Epithelial cell of proximal tubule (primary cell): ENCODE data around the gene POU2AF1. TPM values are rescaled to one million over a fixed set of nuclear protein-coding genes. Genes with fewer than 3 reads are reported as not detected.

Experiments
- DNase-seq: peaks from one replicate; pipeline ENCODE4 v3.0.0-alpha.2; 2011; ENCODE audit warnings: low read depth
- H3K4me3 ChIP-seq: 2 replicates; pipeline ENCODE4 v1.5.1; 2011; ENCODE audit warnings: low read depth, mild to moderate bottlenecking, low read length
- total RNA-seq: library from RNA; depleted of rRNA; stranded (reverse); fragments of >200 nt; gene quantifications from 2 replicates; pipeline ENCODE4 v1.2.3, GENCODE V29; 2015
- TF ChIP-seq, protein P1 (sequence below): conservative IDR thresholded peaks from 2 replicates; pipeline ENCODE4 v1.5.1; 2012; ENCODE audit warnings: low read depth, mild to moderate bottlenecking, low read length

Gene POU2AF1
- total RNA-seq, 1 donor from 2014 or later: not detected

DNA sequence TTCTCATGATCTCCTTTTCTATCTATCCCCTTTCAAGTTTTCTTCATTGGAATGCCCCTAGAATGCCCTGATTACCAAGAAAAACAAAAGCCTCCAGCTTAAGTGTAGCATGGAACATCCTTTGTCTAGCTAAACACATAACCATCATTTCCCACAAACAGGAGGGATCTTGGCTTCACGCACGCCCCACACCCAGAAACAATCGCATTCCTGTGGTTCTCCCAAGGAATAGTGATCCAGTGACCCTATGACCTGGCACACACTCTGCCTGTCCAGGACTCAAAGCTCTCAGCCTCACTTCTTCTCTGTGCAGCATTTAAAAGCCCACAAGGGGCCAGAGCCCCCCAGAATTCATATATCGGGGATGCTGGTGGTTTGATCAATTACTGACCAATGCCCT lies 9.3 kb upstream of the POU2AF1 start:
- H3K4me3 ChIP-seq: no peak overlapping the region
- TF ChIP-seq, protein P1, sequence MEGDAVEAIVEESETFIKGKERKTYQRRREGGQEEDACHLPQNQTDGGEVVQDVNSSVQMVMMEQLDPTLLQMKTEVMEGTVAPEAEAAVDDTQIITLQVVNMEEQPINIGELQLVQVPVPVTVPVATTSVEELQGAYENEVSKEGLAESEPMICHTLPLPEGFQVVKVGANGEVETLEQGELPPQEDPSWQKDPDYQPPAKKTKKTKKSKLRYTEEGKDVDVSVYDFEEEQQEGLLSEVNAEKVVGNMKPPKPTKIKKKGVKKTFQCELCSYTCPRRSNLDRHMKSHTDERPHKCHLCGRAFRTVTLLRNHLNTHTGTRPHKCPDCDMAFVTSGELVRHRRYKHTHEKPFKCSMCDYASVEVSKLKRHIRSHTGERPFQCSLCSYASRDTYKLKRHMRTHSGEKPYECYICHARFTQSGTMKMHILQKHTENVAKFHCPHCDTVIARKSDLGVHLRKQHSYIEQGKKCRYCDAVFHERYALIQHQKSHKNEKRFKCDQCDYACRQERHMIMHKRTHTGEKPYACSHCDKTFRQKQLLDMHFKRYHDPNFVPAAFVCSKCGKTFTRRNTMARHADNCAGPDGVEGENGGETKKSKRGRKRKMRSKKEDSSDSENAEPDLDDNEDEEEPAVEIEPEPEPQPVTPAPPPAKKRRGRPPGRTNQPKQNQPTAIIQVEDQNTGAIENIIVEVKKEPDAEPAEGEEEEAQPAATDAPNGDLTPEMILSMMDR: no peak
- DNase-seq: no peak

DNA sequence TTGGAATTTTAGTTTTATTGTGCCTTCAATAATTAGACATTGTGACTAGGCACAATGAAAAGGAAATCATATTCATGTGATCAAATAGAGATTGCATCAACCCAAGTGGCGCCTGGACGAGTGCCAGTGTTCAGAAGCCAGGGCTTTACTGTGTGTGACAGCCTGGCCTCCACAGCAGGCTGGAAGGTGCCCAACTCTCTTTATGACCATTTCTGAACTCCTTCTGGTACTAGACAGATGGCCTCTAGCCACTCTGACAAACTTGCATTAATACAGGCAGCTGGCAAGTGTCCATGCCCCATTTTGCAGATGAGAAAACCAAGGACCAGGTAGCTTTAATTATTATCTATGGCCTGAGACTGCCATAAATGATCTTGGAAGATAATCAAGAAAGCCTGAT lies 8.3 kb upstream of the POU2AF1 start:
- no peak for DNase-seq
- H3K4me3 ChIP-seq: no peak overlapping the region
- TF ChIP-seq, protein P1: no peak

DNA sequence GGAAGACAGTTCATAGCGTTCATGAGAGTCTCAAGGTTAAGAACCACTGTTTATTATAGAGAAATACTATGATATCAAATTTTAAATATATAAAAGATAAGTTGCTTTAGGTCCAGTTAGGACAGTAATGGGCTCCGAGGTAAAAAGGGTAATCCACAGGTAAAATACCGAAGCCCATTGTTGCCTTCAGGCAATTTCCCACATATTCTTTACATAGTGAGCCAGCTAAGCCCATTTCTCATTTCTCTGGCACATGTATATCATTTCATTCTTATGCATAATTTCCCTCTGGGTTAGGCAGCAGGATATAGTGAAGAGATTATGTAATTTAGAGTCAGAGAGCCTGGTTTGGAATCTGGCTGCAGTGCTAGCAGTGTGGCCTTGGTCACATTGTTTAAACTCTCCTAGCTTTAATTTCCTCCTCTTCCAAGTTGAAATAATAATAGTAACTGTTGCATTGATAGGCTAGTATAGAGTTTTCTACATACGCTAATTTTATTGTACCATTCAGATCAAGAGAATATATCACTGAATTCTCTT lies 7.6 kb upstream of the POU2AF1 start:
- DNase-seq: no peak
- TF ChIP-seq, protein P1: no peak
- H3K4me3 ChIP-seq: no peak overlapping the region

DNA sequence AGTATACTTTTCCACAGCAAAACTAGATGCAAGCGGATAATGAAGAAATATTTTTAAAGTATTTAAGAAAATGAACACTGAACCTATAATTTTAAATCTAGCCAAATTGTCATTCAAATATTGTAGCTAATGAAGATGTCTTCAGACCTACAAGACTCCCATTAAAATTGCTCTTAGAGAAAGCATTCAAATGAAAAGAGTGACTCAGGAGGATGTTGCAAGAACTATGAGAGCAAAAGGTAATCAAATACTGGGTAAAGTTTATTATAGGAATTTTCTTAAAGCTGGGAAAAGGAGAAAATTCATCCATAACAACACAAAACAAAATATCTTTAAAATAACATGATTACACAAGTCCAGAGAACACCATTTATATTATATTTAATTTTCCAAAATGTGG lies 5.4 kb upstream of the POU2AF1 start:
- H3K4me3 ChIP-seq: no peak overlapping the region
- DNase-seq: no peak
- TF ChIP-seq, protein P1: no peak

DNA sequence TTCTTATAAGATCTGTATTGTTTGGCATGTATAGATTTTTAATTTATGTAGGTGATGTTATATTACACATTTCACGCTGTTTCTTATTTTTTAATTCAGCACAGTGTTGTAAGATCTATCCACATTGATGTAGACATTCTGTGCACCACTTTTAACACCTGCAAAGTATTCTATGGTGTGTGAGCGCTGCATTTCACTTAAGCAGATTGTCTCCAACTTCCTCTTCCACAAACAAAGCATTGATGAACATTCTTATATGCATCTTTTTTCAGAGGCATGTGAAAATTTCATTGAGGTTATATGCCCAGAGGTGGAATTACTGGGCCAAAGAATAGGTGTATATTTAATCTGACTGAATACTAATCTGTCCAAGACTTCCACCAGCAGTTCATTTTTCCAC lies 3.4 kb upstream of the POU2AF1 start:
- TF ChIP-seq, protein P1: no peak
- no peak overlapping the region for H3K4me3 ChIP-seq
- DNase-seq: no peak

DNA sequence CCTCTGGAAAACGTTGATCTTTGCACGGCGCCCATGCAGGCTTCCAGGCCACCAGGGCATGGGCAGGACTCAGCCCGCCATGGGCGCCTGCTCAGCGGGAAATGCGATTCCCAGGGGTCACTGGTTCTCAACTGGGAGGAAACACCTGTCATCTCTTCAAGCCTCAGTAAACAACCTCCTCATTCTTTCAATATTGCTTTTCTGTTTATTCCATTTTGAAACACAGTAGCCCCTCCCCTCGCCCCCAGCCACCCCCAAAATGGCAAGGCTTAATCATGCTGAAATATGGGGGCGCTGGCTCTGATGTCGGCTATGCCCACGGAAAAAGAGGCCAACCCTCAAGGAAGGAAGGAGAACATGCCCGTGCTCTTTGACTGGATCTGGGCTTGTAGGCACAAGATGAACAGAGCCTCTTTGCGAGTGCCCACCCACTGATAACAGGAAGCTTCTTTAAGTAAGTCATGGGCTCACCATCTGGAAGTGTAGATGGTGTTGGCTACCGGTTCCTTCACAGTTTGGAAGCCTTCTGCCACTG lies 594 bp upstream of the POU2AF1 start:
- H3K4me3 ChIP-seq: no peak overlapping the region
- TF ChIP-seq, protein P1: no peak
- DNase-seq: no peak

DNA sequence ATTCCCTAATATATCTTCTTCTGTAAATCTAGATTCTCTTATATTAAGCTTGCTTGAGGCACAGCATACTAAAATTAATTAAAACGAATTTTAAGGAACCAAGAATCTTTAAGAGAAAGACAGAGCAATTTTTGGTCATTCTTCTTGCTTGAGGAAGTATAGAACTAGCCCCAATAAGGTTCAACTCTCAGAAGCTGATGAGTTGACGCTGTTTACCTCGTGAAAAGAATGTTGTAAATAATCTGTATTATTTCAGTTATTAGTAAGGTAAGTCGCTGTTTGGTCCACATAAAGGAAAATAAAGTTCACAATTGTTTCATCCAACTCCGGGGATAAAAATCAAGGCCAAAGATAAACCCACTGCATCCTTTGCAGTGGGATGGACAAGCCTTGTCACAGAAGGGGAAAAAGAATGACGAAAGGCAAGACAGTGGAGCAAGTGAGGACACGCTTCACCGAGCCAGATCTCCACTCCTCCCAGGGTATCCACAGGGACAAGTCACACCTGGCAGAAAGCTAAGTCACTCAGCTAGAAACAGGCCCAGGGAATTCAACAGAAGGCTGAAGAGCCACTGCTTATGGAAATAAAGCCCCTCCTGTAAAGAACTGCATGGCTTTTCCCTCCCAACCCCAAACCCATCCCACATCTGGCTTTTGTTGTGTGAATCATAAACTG lies 752 bp downstream of the POU2AF1 start:
- H3K4me3 ChIP-seq: no peak overlapping the region
- no peak for DNase-seq
- TF ChIP-seq, protein P1: no peak
